ENCODE results near the gene NPR2. TPM values are rescaled to one million over a fixed set of nuclear protein-coding genes. Genes with fewer than 3 reads are reported as not detected.

Gene NPR2
- total RNA-seq, 3 donors from 2014 or later: 8.8 to 31.8 (median 12.0) TPM

DNA sequence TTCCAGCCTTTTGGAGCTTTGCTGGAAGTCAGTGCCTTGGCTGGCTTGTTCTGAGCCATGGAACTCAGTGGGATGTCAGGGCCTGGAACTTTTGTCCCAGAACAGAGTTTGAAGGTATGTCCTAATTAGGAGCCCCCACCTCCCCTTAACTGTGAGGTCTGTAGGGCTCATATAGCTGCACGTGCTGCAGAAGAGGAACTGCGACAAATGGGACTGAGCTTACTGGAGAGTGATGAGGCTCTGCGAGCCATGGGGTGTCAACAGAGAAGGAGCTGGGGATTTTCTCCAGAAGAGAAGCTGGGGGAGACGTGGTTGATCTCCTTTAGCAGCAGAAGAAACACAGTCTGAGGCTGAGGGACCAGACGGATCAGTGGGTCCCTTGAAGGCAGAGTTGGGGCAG lies 48.5 kb downstream of the NPR2 start:
- no peaks in the 10 kb centered on the region for H3K36me3 ChIP-seq (ENCODE audit: low read depth)
- H3K4me3 ChIP-seq: no peak overlapping the region
- TF ChIP-seq, protein P1, sequence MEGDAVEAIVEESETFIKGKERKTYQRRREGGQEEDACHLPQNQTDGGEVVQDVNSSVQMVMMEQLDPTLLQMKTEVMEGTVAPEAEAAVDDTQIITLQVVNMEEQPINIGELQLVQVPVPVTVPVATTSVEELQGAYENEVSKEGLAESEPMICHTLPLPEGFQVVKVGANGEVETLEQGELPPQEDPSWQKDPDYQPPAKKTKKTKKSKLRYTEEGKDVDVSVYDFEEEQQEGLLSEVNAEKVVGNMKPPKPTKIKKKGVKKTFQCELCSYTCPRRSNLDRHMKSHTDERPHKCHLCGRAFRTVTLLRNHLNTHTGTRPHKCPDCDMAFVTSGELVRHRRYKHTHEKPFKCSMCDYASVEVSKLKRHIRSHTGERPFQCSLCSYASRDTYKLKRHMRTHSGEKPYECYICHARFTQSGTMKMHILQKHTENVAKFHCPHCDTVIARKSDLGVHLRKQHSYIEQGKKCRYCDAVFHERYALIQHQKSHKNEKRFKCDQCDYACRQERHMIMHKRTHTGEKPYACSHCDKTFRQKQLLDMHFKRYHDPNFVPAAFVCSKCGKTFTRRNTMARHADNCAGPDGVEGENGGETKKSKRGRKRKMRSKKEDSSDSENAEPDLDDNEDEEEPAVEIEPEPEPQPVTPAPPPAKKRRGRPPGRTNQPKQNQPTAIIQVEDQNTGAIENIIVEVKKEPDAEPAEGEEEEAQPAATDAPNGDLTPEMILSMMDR (IDR thresholded peaks at IDR 0.05): no peak
- H3K4me1 ChIP-seq (ENCODE audit: low read depth): peaks cover 22% of the 10 kb centered on the region
- no peaks in the 10 kb centered on the region for H3K9me3 ChIP-seq
- ATAC-seq (no peak), DNase-seq (no peak)
- intact Hi-C loops (cut with DNase I, micrococcal nuclease): loop anchor here in 1 of 2 donors (10.0 kb wide), 1 partner anchor 45 kb away; no protein-coding TSS in a partner anchor

DNA sequence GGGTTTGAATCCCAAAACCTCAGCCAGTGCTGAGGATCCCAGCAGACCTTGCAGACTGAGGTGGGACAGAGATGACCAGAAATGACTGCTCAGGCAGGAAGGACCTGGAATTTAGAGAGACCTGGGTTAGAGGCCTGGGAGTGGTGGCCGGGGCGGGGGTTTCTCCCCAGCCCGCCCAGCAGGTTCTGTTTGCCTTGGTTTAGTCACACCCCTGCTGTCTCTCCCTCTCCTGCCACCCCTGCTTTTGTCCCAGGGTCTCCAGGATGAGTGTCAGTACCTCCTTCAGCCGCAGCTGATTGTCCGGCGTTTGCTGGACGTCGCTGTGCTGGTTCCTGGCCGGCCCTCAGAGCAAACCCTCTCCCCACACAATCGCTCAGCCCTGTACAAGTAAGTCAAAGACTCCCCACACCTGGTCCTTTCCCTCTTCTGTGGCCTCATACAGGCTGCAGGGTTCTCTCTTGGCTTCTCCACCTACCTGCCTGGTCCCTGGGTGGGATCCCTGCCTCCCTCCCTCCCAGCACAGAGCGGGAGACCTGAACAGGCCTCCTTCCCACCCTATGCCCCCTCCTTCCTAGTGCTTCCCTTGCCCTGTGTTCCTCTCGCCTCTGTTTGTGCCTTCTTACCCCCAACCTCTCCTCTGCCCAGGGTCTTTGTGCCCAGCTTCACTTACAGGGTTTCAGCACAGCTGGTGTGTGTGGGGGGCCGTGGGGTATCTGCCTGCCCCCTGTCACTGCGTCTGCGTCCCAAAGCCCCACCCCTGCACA lies 49.7 kb downstream of the NPR2 start:
- TF ChIP-seq, protein P1 (IDR thresholded peaks at IDR 0.05): no peak
- Histone ChIP-seq H3K9me3 (no peaks in the 10 kb centered on the region), H3K36me3 (ENCODE audit: low read depth) (no peaks in the 10 kb centered on the region), H3K4me1 (ENCODE audit: low read depth) (peaks cover 17% of the 10 kb centered on the region), H3K4me3 (no peak overlapping the region)
- ATAC-seq: no peak
- intact Hi-C loops (cut with DNase I, micrococcal nuclease): no loop called here
- no peak for DNase-seq

DNA sequence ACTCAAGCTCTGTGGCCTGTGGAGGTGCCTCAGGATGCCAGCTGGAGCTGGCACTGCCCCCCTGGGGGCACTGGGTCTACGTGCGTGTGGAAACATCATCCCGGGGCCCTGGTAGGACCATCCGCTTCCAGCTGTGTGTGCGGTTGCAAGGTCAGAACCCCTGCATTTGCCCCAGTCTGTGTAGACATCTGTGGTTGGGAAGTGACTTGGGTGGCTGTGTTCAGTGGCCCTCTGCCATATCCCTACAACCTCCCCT lies 50.2 kb downstream of the NPR2 start:
- TF ChIP-seq, protein P1 (IDR thresholded peaks at IDR 0.05): no peak
- H3K9me3 ChIP-seq: no peaks in the 10 kb centered on the region
- no peak for DNase-seq
- no peaks in the 10 kb centered on the region for H3K36me3 ChIP-seq (ENCODE audit: low read depth)
- ATAC-seq: no peak
- peaks cover 13% of the 10 kb centered on the region for H3K4me1 ChIP-seq (ENCODE audit: low read depth)
- intact Hi-C loops (cut with DNase I, micrococcal nuclease): no loop called here
- no peak overlapping the region for H3K4me3 ChIP-seq

GRCh38 chr9:35842020-35842745 lies 50.8 kb downstream of the NPR2 start:
- Histone ChIP-seq H3K9me3 (no peaks in the 10 kb centered on the region), H3K4me1 (ENCODE audit: low read depth) (peaks cover 13% of the 10 kb centered on the region), H3K4me3 (no peak overlapping the region), H3K36me3 (ENCODE audit: low read depth) (no peaks in the 10 kb centered on the region)
- ATAC-seq (no peak), DNase-seq (no peak)
- intact Hi-C loops (cut with DNase I, micrococcal nuclease): no loop called here
- TF ChIP-seq, protein P1 (IDR thresholded peaks at IDR 0.05): no peak

DNA sequence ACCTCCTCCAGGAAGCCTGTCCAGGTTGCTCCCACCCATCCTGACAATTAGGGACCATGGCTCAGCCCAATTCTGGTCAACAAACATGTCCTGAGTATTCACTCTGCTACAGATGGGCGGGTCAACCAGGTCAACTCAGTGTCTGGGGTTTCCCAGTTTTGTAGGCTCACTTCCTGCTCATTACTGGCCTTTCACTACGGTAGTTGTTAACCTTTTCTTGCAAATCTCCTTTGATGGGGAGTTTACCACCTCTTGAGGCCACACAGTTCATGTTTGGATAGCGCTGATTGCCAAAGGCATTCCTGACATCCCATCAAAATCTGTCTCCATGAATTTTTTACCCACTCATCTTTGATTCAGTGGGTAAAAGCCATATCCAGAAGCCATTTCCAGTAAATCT lies 51.4 kb downstream of the NPR2 start:
- Histone ChIP-seq H3K4me1 (ENCODE audit: low read depth) (peaks cover 13% of the 10 kb centered on the region), H3K4me3 (no peak overlapping the region)
- ATAC-seq: peak; percentile 54

More for the DNA sequence above, 51.4 kb downstream of the NPR2 start:
- Histone ChIP-seq H3K36me3 (ENCODE audit: low read depth) (no peaks in the 10 kb centered on the region), H3K9me3 (no peaks in the 10 kb centered on the region)
- TF ChIP-seq, protein P1 (IDR thresholded peaks at IDR 0.05): no peak
- no peak for DNase-seq
- intact Hi-C loops (cut with DNase I, micrococcal nuclease): no loop called here
